Measurements from ENCODE around the gene TMSB10. TPM values are rescaled to one million over a fixed set of nuclear protein-coding genes. Genes with fewer than 3 reads are reported as not detected.
A peak's percentile ranks its signal among the peaks of the same experiment; 100 is the strongest.

The TMSB10 gene
- total and polyA plus RNA-seq, 8 donors, result 134 to 1,099 (median 328) TPM

GRCh38 chr2:84894758-84895520, 10.5 kb upstream of the TMSB10 start:
- FAIRE-seq (no peak), ATAC-seq (no peak), DNase-seq (no peak)
- Histone ChIP-seq H3K9me3 (no peaks in the 10 kb centered on the region), H3K27me3 (no peaks in the 10 kb centered on the region), H3K4me3 (no peak overlapping the region), H3K4me1 (peaks cover 0 to 20% (median 17%) of the 10 kb centered on the region in 3 donors), H3K27ac (no peak overlapping the region), H3K36me3 (no peaks in the 10 kb centered on the region)
- no peak for TF ChIP-seq CTCF (IDR thresholded peaks at IDR 0.05)
- 84 to 87% methylated on average over 7 of the region's 7 CpGs for WGBS, 2 donors
- intact Hi-C loops (cut with DNase I), result no loop called here

GRCh38 chr2:84896567-84896966, 8.9 kb upstream of the TMSB10 start:
- H3K4me3 ChIP-seq, result no peak overlapping the region
- intact Hi-C loops (cut with DNase I), result no loop called here
- 92% methylated on average over 2 of the region's 2 CpGs for WGBS, 2 donors
- DNase-seq, result no peak
- H3K27me3 ChIP-seq, result no peaks in the 10 kb centered on the region
- peaks cover 0 to 23% (median 20%) of the 10 kb centered on the region in 3 donors for H3K4me1 ChIP-seq
- TF ChIP-seq CTCF (IDR thresholded peaks at IDR 0.05), result no peak
- no peak for FAIRE-seq
- H3K36me3 ChIP-seq, result no peaks in the 10 kb centered on the region
- no peak for ATAC-seq
- no peak overlapping the region for H3K27ac ChIP-seq
- no peaks in the 10 kb centered on the region for H3K9me3 ChIP-seq

- no peak for TF ChIP-seq CTCF (IDR thresholded peaks at IDR 0.05)
- no peak overlapping the region for H3K4me3 ChIP-seq
- intact Hi-C loops (cut with DNase I), result no loop called here
- no peaks in the 10 kb centered on the region for H3K36me3 ChIP-seq
- no peak for ATAC-seq
- WGBS, 2 donors, result 67 to 90% methylated on average over 1 of the region's 1 CpG
- H3K9me3 ChIP-seq, result no peaks in the 10 kb centered on the region
- H3K27ac ChIP-seq, result peak overlapping the region in 2 of 4 donors; percentile 43 to 68
- FAIRE-seq, result no peak
- no peak for DNase-seq
- H3K4me1 ChIP-seq, result peaks cover 0 to 23% (median 20%) of the 10 kb centered on the region in 3 donors
- no peaks in the 10 kb centered on the region for H3K27me3 ChIP-seq
These were observed 7.7 kb upstream of the TMSB10 start for GRCh38 chr2:84897773-84898172.

DNA sequence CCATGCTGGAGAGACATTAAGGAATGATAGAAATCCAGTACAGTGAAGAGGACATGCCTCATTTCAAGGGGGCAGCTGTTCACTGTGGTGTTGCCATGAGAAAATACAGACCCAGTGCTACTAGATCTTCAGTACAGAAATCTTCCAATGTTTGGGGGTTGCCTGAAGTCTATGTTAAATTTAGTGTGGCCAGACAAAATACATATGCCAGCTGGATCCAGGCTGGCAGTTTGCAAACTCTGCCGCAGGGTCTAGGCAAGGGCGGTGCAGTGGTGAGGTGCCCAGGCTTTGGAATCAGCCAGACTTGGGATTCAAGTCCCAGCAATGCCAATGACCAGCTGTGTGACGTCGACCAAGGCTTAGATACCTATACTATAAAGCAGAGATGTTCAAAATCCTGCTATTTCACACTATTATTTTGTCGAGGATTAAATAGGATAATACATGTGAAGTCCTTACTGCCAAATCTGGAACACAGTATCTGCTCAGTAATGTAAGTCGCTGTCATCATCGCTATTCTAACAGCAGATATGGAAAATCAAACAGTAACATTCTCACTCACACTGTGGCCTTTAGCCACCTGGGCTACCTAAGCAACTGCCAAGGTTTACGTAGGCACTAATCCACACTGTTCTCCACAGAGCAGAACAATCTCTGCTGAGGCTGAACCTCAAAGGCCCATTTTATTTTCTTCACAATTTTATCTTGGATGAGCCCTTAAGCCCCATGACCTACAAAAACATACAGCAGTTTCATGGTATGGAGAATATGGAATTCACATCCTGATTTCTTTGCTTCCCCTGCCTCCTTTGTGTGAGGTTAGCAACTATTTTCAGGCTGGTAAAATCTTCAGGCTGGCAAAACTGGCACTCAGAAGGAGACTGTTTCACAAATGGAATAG, 5.9 kb upstream of the TMSB10 start:
- DNase-seq (peak in 3 of 6 donors; percentile 43 to 60 (median 43)), ATAC-seq (peak; percentile 81 to 88 (median 86)), FAIRE-seq (no peak)
- Histone ChIP-seq H3K4me3 (no peak overlapping the region), H3K36me3 (no peaks in the 10 kb centered on the region), H3K9me3 (no peaks in the 10 kb centered on the region), H3K27ac (peak overlapping the region in 3 of 4 donors; percentile 11 to 68 (median 43)), H3K27me3 (no peaks in the 10 kb centered on the region), H3K4me1 (peaks cover 0 to 25% (median 20%) of the 10 kb centered on the region in 3 donors)
- 36 to 43% methylated on average over 8 of the region's 8 CpGs for WGBS, 2 donors
- intact Hi-C loops (cut with DNase I), result no loop called here
- TF ChIP-seq CTCF (IDR thresholded peaks at IDR 0.05), result no peak

Data from pancreas (tissue), 10 donors.